HEK293 (cell line): ENCODE results near the gene GPR22.

Experiments used
- CTCF ChIP-seq: fragments of 450-650 bp; formaldehyde crosslinking; IDR thresholded peaks from 2 replicates; pipeline ENCODE4 v1.5.1; 2016; ENCODE audit warnings: missing biosample characterization, missing genetic modification characterization
- ZNF24 ChIP-seq: fragments of 450-650 bp; formaldehyde crosslinking; IDR thresholded peaks from 2 replicates; pipeline ENCODE4 v1.5.1; 2016; ENCODE audit warnings: missing biosample characterization, missing genetic modification characterization
- ZNF596 ChIP-seq: fragments of 450-650 bp; IDR thresholded peaks from 2 replicates; pipeline ENCODE4 v1.5.0; 2018; ENCODE audit warnings: missing biosample characterization, mild to moderate bottlenecking, missing genetic modification characterization, moderate library complexity

- TF ChIP-seq ZNF596 (tag by site-specific recombination) (no peak), ZNF24 (tag by site-specific recombination) (no peak), CTCF (tag by site-specific recombination) (no peak)
Measured at GRCh38 chr7:107446988-107447387, 22.9 kb upstream of the GPR22 start.
